ENCODE measurements around the gene GARRE1. TPM values are rescaled to one million over a fixed set of nuclear protein-coding genes. Genes with fewer than 3 reads are reported as not detected.

GARRE1 gene
- total and polyA plus RNA-seq, 12 donors: 5.1 to 20.9 (median 13.5) TPM

GRCh38 chr19:34291235-34291634, 36.9 kb downstream of the GARRE1 start:
- Histone ChIP-seq H3K9me3 (replicated peaks in 1 of 3) (no peaks in the 10 kb centered on the region), H3K27ac (no peak overlapping the region)
- DNase-seq: peak in 1 of 7 donors; percentile 36

GRCh38 chr19:34295103-34295502, 40.7 kb downstream of the GARRE1 start:
- TF ChIP-seq POLR2A (IDR thresholded peaks at IDR 0.05): no peak
- TF ChIP-seq, protein P1, sequence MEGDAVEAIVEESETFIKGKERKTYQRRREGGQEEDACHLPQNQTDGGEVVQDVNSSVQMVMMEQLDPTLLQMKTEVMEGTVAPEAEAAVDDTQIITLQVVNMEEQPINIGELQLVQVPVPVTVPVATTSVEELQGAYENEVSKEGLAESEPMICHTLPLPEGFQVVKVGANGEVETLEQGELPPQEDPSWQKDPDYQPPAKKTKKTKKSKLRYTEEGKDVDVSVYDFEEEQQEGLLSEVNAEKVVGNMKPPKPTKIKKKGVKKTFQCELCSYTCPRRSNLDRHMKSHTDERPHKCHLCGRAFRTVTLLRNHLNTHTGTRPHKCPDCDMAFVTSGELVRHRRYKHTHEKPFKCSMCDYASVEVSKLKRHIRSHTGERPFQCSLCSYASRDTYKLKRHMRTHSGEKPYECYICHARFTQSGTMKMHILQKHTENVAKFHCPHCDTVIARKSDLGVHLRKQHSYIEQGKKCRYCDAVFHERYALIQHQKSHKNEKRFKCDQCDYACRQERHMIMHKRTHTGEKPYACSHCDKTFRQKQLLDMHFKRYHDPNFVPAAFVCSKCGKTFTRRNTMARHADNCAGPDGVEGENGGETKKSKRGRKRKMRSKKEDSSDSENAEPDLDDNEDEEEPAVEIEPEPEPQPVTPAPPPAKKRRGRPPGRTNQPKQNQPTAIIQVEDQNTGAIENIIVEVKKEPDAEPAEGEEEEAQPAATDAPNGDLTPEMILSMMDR (IDR thresholded peaks at IDR 0.05): no peak
- no peak overlapping the region for H3K27ac ChIP-seq

More at GRCh38 chr19:34291235-34291634, 36.9 kb downstream of the GARRE1 start:
- WGBS, 4 donors: 74 to 91% (median 82%) methylated on average over 2 of the region's 2 CpGs
- no peaks in the 10 kb centered on the region for H3K27me3 ChIP-seq
- H3K4me1 ChIP-seq (replicated peaks in 1 of 2): no peaks in the 10 kb centered on the region
- H3K4me3 ChIP-seq: no peak overlapping the region
- intact Hi-C loops (cut with DNase I): no loop called here
- no peak for TF ChIP-seq POLR2A (IDR thresholded peaks at IDR 0.05)
- TF ChIP-seq, protein P1 (IDR thresholded peaks at IDR 0.05): no peak
- H3K36me3 ChIP-seq (replicated peaks in 1 of 2): no peaks in the 10 kb centered on the region

DNA sequence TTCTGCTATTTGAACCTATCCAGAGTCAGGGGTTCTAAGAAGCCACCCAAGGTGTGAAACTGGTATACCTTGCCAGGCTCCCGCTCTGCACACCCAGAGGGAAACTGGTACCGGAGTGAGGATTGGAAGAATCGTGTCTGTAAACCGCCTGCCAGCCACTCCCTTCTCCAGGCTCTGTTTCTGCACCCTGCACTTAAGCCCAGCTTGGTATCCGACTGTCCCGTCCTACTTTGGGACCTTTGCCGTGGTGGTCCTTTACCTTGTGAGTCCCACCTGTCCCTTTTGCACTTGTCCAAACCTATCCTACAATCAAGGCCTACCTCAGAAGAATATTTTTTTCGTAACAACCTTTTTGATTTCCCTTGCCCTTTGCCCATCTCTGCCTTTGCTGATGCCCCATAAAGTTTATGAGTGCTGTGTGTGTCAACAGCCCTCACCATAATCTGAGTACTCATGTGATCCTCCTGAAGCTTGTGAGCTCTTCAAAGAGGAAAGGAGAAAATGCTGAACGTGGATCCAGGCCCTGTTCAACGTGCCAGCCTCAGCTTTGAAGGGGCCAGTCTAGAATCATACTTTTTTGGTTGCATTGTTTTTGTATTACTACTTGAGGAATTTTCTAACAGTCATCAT, 44.7 kb downstream of the GARRE1 start:
- Histone ChIP-seq H3K27ac (no peak overlapping the region), H3K27me3 (no peaks in the 10 kb centered on the region), H3K36me3 (replicated peaks in 1 of 2) (peaks cover 0 to 15% of the 10 kb centered on the region in 2 donors), H3K4me1 (replicated peaks in 1 of 2) (no peaks in the 10 kb centered on the region), H3K9me3 (replicated peaks in 1 of 3) (no peaks in the 10 kb centered on the region), H3K4me3 (no peak overlapping the region)
- TF ChIP-seq, protein P1 (IDR thresholded peaks at IDR 0.05): no peak
- TF ChIP-seq POLR2A (IDR thresholded peaks at IDR 0.05): no peak
- WGBS, 4 donors: 88 to 96% (median 93%) methylated on average over 10 of the region's 10 CpGs
- DNase-seq: peak in 1 of 7 donors; percentile 37
- intact Hi-C loops (cut with DNase I): no loop called here

More at GRCh38 chr19:34295103-34295502, 40.7 kb downstream of the GARRE1 start:
- Histone ChIP-seq H3K9me3 (replicated peaks in 1 of 3) (no peaks in the 10 kb centered on the region), H3K4me3 (no peak overlapping the region), H3K27me3 (no peaks in the 10 kb centered on the region), H3K4me1 (replicated peaks in 1 of 2) (no peaks in the 10 kb centered on the region), H3K36me3 (replicated peaks in 1 of 2) (no peaks in the 10 kb centered on the region)
- DNase-seq: no peak
- intact Hi-C loops (cut with DNase I): no loop called here

- H3K4me1 ChIP-seq (replicated peaks in 1 of 2): no peaks in the 10 kb centered on the region
- intact Hi-C loops (cut with DNase I): no loop called here
- 68 to 83% (median 79%) methylated on average over 5 of the region's 5 CpGs for WGBS, 4 donors
Observed at GRCh38 chr19:34299576-34299975, 45.2 kb downstream of the GARRE1 start.

More at GRCh38 chr19:34299576-34299975, 45.2 kb downstream of the GARRE1 start:
- Histone ChIP-seq H3K27ac (no peak overlapping the region), H3K36me3 (replicated peaks in 1 of 2) (peaks cover 0 to 15% of the 10 kb centered on the region in 2 donors), H3K27me3 (no peaks in the 10 kb centered on the region), H3K9me3 (replicated peaks in 1 of 3) (no peaks in the 10 kb centered on the region), H3K4me3 (no peak overlapping the region)
- DNase-seq: no peak
- no peak for TF ChIP-seq POLR2A (IDR thresholded peaks at IDR 0.05)
- TF ChIP-seq, protein P1 (IDR thresholded peaks at IDR 0.05): no peak

All from adrenal gland (tissue), 12 donors.